Esophagus muscularis mucosa (tissue), 4 donors: ENCODE data around the gene CDH4. TPM values are rescaled to one million over a fixed set of nuclear protein-coding genes. Genes with fewer than 3 reads are reported as not detected.

Experiments
- DNase-seq: peaks from one replicate; pipeline ENCODE4 v3.0.0-alpha.2; 2017; ENCODE audit errors: extremely low spot score
- H3K27ac ChIP-seq, 4 donors: fragments of 200-600 bp; sonication (generic); replicated peaks in 1 of 4; 1 replicate in 3 of 4; 2 replicates in 1 of 4; pipeline ENCODE4 v1.5.1; 2016 to 2019; ENCODE audit warnings: mild to moderate bottlenecking in 1 of 4
- H3K27me3 ChIP-seq, 4 donors: fragments of 200-600 bp; sonication (generic); one replicate each; pipeline versions ENCODE4 v1.5.1 to v1.6.0; 2016 to 2019
- H3K36me3 ChIP-seq, 4 donors: fragments of 200-600 bp; sonication (generic); one replicate each; pipeline ENCODE4 v1.5.1; 2016 to 2019
- H3K4me1 ChIP-seq, 4 donors: fragments of 200-600 bp; sonication (generic); one replicate each; pipeline ENCODE4 v1.5.1; 2016 to 2019
- H3K4me3 ChIP-seq, 4 donors: fragments of 200-600 bp; sonication (generic); 1 replicate in 2 of 4; 2 replicates in 2 of 4; pipeline ENCODE4 v1.5.1; 2016 to 2019; ENCODE audit warnings: mild to moderate bottlenecking in 4 of 4, moderate library complexity in 1 of 4
- H3K9me3 ChIP-seq, 4 donors: fragments of 200-600 bp; sonication (generic); 1 replicate in 3 of 4; 2 replicates in 1 of 4; pipeline ENCODE4 v1.5.1; 2016 to 2019
- EP300 ChIP-seq: sonication (generic); formaldehyde crosslinking; IDR thresholded peaks from one replicate; pipeline ENCODE4 v1.6.1; 2017; ENCODE audit warnings: antibody characterized with exemption
- POLR2A ChIP-seq: fragments of 450-650 bp; IDR thresholded peaks from one replicate; pipeline ENCODE4 v1.6.1; 2017; ENCODE audit warnings: antibody characterized with exemption, moderate library complexity, mild to moderate bottlenecking, low read depth
- POLR2AphosphoS5 ChIP-seq, 2 donors: sonication (generic); formaldehyde crosslinking; IDR thresholded peaks; one replicate each; pipeline ENCODE4 v1.6.1; 2017; ENCODE audit warnings: antibody characterized with exemption in 2 of 2
- WGBS: methylation state at CpG from one replicate; pipeline ENCODE4 v1.1.5; 2018; 5-methylcytosine and 5-hydroxymethylcytosine counted together
- intact Hi-C: fragments of 100-400 bp; cut with DNase I; formaldehyde crosslinking; loops from one replicate; pipeline ENCODE4 v1.15.1; 2023
- total RNA-seq, 4 donors: library from RNA; depleted of rRNA; stranded (reverse); fragments of >200 nt; gene quantifications; one replicate each; pipeline versions ENCODE4 v1.1.0 to v1.2.1, GENCODE V29; 2016
- TF ChIP-seq, protein P1 (sequence below), 3 experiments: fragments of 200-600 bp in 2 of 3; fragments of 450-650 bp in 1 of 3; sonication (generic) in 2 of 3; IDR thresholded peaks; one replicate each; pipeline ENCODE4 v1.5.1; 2017 to 2019; ENCODE audit warnings: antibody characterized with exemption in 3 of 3, mild to moderate bottlenecking in 2 of 3, moderate library complexity in 1 of 3

CDH4 gene
- total RNA-seq, 4 donors from 2014 or later: 0.42 to 1.3 (median 0.48) TPM

DNA sequence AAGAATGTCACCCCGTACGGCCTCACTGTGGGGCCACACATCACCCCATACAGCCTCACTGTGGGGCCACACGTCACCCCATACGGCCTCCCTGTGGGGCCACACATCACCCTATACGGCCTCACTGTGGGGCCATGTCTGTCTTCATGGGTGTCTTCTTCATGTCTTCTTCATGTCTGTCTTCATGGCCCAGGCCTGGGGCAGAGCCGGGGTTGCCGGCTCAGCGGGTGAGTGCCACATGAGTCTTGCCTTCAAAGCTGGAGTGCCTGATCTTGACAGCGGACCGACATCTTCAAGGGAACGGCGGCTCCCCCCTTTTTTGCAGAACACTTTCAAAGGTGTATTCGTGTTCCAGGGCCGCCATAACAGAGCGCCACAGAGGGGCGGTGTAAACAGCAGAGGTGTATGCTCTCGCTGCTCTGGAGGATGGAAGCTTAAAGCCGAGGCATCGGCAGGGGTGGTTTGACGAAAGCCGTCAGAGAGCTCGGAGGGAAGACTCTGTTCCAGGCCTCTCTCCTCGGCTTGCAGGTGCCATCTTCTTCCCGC lies 448.6 kb downstream of the CDH4 start:
- Histone ChIP-seq H3K4me3 (no peak overlapping the region), H3K27ac (no peak overlapping the region), H3K9me3 (no peaks in the 10 kb centered on the region), H3K27me3 (peaks cover 0 to 51% (median 0%) of the 10 kb centered on the region in 4 donors), H3K36me3 (no peaks in the 10 kb centered on the region), H3K4me1 (no peaks in the 10 kb centered on the region)
- TF ChIP-seq POLR2A (no peak), POLR2AphosphoS5 (IDR thresholded peaks at IDR 0.05) (no peak), EP300 (no peak)
- TF ChIP-seq, protein P1, sequence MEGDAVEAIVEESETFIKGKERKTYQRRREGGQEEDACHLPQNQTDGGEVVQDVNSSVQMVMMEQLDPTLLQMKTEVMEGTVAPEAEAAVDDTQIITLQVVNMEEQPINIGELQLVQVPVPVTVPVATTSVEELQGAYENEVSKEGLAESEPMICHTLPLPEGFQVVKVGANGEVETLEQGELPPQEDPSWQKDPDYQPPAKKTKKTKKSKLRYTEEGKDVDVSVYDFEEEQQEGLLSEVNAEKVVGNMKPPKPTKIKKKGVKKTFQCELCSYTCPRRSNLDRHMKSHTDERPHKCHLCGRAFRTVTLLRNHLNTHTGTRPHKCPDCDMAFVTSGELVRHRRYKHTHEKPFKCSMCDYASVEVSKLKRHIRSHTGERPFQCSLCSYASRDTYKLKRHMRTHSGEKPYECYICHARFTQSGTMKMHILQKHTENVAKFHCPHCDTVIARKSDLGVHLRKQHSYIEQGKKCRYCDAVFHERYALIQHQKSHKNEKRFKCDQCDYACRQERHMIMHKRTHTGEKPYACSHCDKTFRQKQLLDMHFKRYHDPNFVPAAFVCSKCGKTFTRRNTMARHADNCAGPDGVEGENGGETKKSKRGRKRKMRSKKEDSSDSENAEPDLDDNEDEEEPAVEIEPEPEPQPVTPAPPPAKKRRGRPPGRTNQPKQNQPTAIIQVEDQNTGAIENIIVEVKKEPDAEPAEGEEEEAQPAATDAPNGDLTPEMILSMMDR (IDR thresholded peaks at IDR 0.05): no peak
- intact Hi-C loops: no loop called here
- no peak for DNase-seq
- WGBS: 97% methylated on average over 23 of the region's 24 CpGs

DNA sequence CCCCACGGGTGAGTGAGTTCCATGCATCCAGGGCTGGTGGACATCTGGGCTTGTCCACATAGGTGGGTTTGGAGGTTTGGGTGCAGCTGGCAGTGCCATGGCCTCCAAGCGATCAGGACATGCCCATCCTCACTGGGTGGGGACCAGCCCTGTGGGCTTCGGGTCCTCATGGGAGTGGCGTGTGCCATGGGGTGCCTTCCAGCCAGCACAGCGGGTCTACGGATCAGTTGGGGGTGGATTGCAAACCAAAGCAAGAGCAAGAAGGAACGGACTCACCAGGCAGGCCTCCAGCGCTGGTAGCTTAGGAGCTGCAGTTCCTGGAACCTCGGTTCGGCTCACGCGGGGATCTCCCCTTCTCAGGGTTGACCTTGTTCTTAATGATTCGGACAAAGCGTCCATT lies 449.3 kb downstream of the CDH4 start:
- TF ChIP-seq EP300: no peak
- TF ChIP-seq, protein P1 (IDR thresholded peaks at IDR 0.05): no peak
- TF ChIP-seq POLR2AphosphoS5 (IDR thresholded peaks at IDR 0.05): no peak
- TF ChIP-seq POLR2A: no peak

DNA sequence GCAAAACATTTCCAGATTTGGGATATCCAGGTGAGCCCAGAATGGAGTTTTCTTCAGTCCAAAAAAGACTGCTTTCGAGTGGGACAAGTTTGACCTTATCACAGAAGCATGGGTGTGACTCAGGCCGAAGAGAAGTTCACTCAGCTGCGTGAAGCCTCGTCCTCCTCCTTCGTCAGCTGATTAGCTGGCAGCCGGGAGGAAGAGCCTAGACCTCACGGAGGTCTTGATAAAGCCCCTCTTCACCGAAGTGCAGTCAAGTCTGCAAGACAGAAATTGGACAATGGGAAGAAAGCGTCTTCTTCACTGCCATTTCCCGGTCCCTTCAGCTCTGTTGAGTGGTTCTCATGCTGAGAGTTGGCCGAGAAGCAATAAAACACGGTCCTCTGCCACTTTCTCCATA lies 449.7 kb downstream of the CDH4 start:
- H3K4me3 ChIP-seq: no peak overlapping the region
- H3K9me3 ChIP-seq: no peaks in the 10 kb centered on the region
- H3K27ac ChIP-seq: no peak overlapping the region
- peaks cover 0 to 45% (median 0%) of the 10 kb centered on the region in 4 donors for H3K27me3 ChIP-seq
- no peaks in the 10 kb centered on the region for H3K36me3 ChIP-seq
- TF ChIP-seq, protein P1 (IDR thresholded peaks at IDR 0.05): no peak
- no peak for TF ChIP-seq EP300
- TF ChIP-seq POLR2AphosphoS5 (IDR thresholded peaks at IDR 0.05): no peak
- TF ChIP-seq POLR2A: no peak
- H3K4me1 ChIP-seq: no peaks in the 10 kb centered on the region
- intact Hi-C loops: no loop called here
- 84% methylated on average over 12 of the region's 12 CpGs for WGBS
- no peak for DNase-seq

More for the DNA sequence above, 449.3 kb downstream of the CDH4 start:
- no peak for DNase-seq
- Histone ChIP-seq H3K4me1 (no peaks in the 10 kb centered on the region), H3K9me3 (no peaks in the 10 kb centered on the region), H3K27ac (no peak overlapping the region), H3K27me3 (peaks cover 0 to 48% (median 0%) of the 10 kb centered on the region in 4 donors), H3K36me3 (no peaks in the 10 kb centered on the region), H3K4me3 (no peak overlapping the region)
- WGBS: 89% methylated on average over 3 of the region's 14 CpGs
- intact Hi-C loops: no loop called here

DNA sequence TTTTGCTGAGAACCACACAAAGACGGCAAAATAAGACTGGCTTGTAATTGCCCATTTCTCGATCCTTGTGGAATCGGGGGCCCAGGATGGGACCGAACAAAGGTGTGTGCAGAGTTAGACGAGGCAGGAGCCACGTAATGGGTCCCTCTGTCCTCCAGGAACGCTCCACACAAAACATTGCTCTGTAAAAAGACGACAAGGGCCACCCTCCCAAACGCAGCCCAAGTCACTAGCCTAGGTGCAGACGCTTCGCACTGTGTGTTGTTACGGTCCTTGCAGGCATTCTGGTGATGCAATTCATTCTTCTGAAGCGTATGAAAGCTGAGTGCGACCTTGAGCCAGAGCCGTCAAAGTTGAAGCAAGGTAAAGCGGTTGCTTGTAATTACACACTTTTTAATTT lies 450.2 kb downstream of the CDH4 start:
- Histone ChIP-seq H3K4me3 (no peak overlapping the region), H3K4me1 (no peaks in the 10 kb centered on the region), H3K9me3 (no peaks in the 10 kb centered on the region), H3K36me3 (no peaks in the 10 kb centered on the region), H3K27ac (no peak overlapping the region), H3K27me3 (peaks cover 0 to 43% (median 0%) of the 10 kb centered on the region in 4 donors)
- TF ChIP-seq EP300 (no peak), POLR2AphosphoS5 (IDR thresholded peaks at IDR 0.05) (no peak), POLR2A (no peak)
- TF ChIP-seq, protein P1 (IDR thresholded peaks at IDR 0.05): no peak
- intact Hi-C loops: no loop called here
- 90% methylated on average over 16 of the region's 16 CpGs for WGBS
- DNase-seq: no peak

DNA sequence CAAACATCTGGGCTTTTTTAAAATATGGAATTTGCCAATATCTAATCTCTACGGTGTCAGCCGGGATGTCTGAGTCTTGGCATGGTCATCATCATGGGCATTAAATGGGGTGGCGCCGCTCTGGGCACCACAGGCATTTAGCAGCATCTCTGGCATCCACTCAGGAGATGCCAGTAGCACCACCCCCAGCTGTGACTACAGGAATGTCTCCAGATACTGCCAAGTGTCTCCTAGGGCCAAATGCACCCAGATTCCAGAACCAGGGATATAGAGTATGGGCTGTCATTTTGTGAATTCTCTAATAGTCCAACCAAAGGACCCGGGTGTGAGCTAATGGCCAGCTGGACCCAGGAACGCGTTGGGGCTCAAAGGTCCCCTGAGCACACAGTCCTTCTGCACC lies 452.6 kb downstream of the CDH4 start:
- no peak for DNase-seq
- no peaks in the 10 kb centered on the region for H3K9me3 ChIP-seq
- intact Hi-C loops: no loop called here
- H3K4me3 ChIP-seq: no peak overlapping the region
- peaks cover 0 to 36% (median 0%) of the 10 kb centered on the region in 4 donors for H3K27me3 ChIP-seq
- H3K27ac ChIP-seq: no peak overlapping the region
- no peak for TF ChIP-seq POLR2AphosphoS5 (IDR thresholded peaks at IDR 0.05)
- no peak for TF ChIP-seq POLR2A
- no peak for TF ChIP-seq EP300
- TF ChIP-seq, protein P1 (IDR thresholded peaks at IDR 0.05): no peak
- WGBS: 84% methylated on average over 3 of the region's 7 CpGs
- no peaks in the 10 kb centered on the region for H3K36me3 ChIP-seq
- H3K4me1 ChIP-seq: no peaks in the 10 kb centered on the region
